ENCODE measurements around the gene ACTRT2.

ACTRT2 gene

GRCh38 chr1:3003039-3003940, 18.0 kb upstream of the ACTRT2 start:
- no peak for DNase-seq

- no peak for DNase-seq
Observed at GRCh38 chr1:3003941-3004270, 17.4 kb upstream of the ACTRT2 start.

- DNase-seq = no peak
Observed at GRCh38 chr1:3004285-3005205, 16.7 kb upstream of the ACTRT2 start.

GRCh38 chr1:3005771-3006170, 15.5 kb upstream of the ACTRT2 start:
- DNase-seq = no peak

GRCh38 chr1:3007298-3008147, 13.7 kb upstream of the ACTRT2 start:
- DNase-seq = no peak

GRCh38 chr1:3009021-3009420, 12.2 kb upstream of the ACTRT2 start:
- no peak for DNase-seq

- DNase-seq = no peak
Observed at GRCh38 chr1:3009556-3009955, 11.7 kb upstream of the ACTRT2 start.

- no peak for DNase-seq
Observed at GRCh38 chr1:3011127-3011526, 10.1 kb upstream of the ACTRT2 start.

GRCh38 chr1:3011631-3012455, 9.4 kb upstream of the ACTRT2 start:
- no peak for DNase-seq

- DNase-seq = no peak
Observed at GRCh38 chr1:3012456-3013291, 8.6 kb upstream of the ACTRT2 start.

GRCh38 chr1:3013371-3014049, 7.8 kb upstream of the ACTRT2 start:
- no peak for DNase-seq

GRCh38 chr1:3014050-3014440, 7.2 kb upstream of the ACTRT2 start:
- no peak for DNase-seq

- DNase-seq = no peak
Observed at GRCh38 chr1:3014443-3015268, 6.6 kb upstream of the ACTRT2 start.

GRCh38 chr1:3015269-3015635, 6.0 kb upstream of the ACTRT2 start:
- DNase-seq = no peak

GRCh38 chr1:3015744-3016143, 5.5 kb upstream of the ACTRT2 start:
- DNase-seq = no peak

- DNase-seq = no peak
Observed at GRCh38 chr1:3016641-3017439, 4.4 kb upstream of the ACTRT2 start.

GRCh38 chr1:3017440-3018050, 3.7 kb upstream of the ACTRT2 start:
- DNase-seq = no peak

GRCh38 chr1:3018051-3018471, 3.2 kb upstream of the ACTRT2 start:
- DNase-seq = no peak

Data from KG1 (cell line).